GM12872 (cell line): ENCODE measurements around the gene CEP95.

Source experiments
- CTCF ChIP-seq: IDR thresholded peaks from 3 replicates; pipeline ENCODE4 v1.5.1; 2011; ENCODE audit warnings: low read depth, mild to moderate bottlenecking, low read length, moderate library complexity; ENCODE audit not compliant: insufficient read depth

Gene CEP95

GRCh38 chr17:64497565-64498035 is 9.2 kb upstream of the CEP95 start:
- TF ChIP-seq CTCF = no peak

GRCh38 chr17:64498308-64499203 is 8.2 kb upstream of the CEP95 start:
- no peak for TF ChIP-seq CTCF

DNA sequence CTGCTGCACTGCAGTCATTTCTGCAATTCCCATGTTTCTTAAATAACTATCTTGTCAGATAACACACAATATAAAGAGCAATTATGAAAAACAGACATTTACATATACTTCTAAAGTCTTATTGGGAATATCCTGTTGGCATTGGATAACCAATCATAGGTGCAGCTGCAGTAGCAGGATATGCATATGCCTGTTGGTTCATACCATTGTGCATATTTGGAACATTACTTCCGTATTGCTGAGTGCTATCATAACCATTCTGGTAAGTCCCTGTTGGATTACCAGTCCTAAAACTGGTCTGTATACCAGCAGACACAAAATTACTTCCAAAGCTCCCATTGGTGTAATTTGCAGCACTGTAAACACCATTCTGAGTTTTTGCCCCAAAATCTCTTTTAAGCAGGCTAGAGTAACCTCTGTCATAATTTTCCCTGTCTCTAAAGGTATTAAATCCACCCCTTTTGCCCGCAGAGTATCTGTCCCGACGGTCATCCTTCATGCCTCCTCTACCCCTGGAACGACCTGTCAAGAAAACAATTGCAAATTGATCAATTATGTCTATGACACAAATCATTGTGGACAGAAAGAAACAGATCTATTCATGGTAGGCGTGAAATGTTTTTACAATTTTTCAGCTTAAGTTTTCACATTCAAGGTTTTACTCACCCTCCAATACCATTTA is 6.8 kb upstream of the CEP95 start:
- TF ChIP-seq CTCF = no peak

DNA sequence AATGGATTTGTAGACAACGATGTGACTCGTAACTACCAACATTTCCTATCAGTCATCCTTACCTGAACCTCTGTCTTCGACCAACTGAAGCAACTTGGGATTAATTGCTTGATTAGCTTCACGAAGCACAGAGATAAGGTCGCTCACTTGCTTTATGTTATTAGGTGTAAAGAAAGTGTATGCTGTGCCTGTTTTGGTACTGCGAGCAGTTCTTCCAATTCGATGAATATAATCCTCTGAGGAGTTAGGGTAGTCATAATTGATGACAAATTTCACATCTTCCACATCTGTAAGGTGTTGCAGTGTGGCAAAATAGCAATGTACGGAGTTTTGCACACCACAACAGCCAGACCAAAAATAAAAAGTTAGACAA is 6.3 kb upstream of the CEP95 start:
- no peak for TF ChIP-seq CTCF

- no peak for TF ChIP-seq CTCF
Observed at GRCh38 chr17:64500862-64501765, 5.7 kb upstream of the CEP95 start.

GRCh38 chr17:64502021-64502420 is 4.8 kb upstream of the CEP95 start:
- TF ChIP-seq CTCF = no peak

DNA sequence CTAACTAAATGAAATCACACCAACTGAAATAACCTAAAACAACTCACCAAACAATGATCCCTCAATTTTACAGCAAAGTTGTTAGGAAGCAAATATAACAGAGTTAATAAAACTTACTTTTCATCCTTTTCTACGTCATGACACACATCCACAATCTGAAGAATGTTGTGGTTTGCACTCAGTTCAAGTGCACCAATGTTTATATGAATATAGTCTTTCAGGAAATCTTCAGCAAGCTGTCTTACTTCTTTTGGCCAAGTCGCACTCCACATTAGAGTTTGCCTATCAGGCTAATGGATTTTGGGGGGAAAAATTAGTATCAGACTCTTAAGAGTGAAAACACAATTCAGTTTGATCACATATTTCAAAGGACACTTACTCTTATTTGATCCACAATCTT is 4.0 kb upstream of the CEP95 start:
- no peak for TF ChIP-seq CTCF
